Measurements from ENCODE around the gene CRISP1.
"Not testable (repeated sequence)": the region's sequence is repeated elsewhere in the genome, so short reads cannot be mapped to it uniquely, and the experiment has no call there.

CRISP1 gene, protein sequence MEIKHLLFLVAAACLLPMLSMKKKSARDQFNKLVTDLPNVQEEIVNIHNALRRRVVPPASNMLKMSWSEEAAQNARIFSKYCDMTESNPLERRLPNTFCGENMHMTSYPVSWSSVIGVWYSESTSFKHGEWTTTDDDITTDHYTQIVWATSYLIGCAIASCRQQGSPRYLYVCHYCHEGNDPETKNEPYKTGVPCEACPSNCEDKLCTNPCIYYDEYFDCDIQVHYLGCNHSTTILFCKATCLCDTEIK

DNA sequence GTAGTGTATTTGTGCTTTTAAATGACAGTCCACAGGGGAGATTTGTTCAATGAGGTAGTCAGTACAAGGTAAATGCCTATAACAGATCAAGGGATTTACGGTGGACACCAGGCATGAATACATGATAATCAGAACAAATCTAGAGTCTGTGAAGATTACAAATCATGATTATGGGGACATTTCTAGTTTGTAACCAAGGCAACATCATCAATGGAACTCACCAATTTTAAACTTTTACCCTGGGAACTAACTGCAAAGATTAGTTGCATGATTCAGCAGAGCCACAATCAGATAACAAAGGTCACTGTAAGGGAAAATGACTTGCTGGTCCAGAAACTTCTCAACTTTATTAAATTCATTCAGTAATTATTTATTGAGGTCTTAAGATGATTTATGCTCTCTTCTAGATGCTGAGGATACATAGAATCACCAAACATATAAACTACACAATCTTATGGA, at the start of gene CRISP1:
Gene CRISP1, minus strand, starts transcription at position 51 of the 459 bp plus-strand sequence. CDS start 9,135 bp downstream, outside the sequence.
- DNase-seq = no peak

DNA sequence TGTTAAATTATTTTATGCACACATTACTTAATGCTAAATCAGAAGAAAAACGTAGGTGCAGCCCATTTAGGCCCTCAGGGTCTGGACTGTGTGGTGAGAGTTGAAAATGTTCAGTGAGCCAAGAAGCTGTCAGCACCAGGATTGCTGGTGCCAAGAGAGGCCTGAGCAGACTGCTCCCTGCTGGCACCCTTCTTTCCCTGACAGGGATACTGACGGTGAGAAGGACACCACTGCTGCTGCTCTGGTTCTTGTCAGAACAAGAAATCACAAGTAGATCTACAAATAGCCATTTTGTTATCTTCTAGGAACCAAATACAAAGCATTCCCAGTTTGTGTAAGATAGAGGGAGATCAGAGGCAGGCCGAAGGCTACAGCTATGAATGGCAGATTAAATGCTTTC, 48.7 kb upstream of the CRISP1 start:
- peak; percentile 25 for DNase-seq

DNA sequence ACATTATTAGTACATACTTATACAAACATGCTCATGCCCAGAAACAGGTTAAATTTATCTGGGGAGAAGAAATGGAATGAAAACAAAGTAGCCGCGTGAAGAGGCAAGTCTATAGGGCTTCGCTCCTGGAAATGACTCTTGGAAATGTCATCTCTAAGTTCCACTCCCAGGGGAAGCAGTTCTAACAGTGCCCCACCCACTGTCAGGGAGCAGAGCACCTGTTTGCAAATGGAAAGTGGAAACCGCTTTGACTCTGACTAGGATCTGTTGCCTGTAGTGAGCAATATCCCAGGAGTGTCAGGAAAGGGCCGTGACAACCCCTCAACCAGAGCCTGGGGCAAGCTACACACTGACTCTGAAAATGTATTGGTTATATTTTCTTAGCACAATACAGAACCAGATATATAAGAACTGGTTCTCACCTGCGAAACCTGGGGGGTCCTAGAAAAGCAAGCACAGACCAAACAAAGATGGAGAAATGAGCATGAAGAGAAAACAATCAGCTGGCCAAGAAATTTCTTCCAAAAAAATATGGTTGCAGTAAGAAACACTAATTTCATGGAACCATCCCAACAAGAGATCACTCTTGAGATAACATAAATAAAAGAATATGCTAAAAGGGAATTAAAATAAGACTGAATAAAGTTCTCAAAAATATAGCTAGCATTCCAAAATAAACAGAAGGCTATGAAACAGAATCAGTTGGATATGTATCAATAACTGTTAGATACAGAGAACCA, 47.5 kb upstream of the CRISP1 start:
- no peak for DNase-seq

DNA sequence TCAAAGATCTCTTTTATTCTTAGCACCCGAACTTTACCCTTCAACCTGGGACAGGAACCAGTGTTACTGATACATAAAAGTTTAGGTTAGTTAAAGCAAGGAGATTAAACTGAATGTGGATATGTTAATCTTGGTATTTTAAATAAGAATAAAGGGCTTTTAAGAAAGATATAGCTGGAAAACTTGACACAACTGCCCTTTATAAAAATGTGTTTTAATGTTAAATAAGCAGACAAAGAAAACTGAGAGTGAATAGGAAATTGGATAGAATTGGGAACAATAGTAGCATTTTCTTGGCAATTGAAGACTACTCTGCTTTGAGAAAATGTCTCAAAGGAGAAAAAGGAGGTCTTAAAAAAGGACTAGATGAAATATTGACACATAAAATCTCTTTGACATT, 45.9 kb upstream of the CRISP1 start:
- no peak for DNase-seq

DNA sequence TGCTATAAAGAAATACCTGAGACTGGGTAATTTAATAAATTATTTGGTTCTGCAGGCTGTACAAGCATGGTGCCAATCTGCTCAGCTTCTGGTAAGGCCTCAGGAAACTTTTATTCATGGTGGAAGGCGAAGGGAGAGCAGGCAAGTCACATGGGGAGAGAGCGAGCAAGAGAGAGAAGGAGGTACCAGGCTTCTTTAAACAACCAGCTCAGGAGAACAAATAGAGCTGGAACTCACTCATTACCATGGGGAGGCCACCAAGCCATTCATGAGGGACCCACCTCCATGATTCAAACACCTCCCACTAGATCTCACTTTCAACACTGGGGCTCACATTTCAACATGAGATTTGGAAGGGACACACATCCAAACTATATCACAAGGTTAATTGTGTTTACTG, 44.9 kb upstream of the CRISP1 start:
- DNase-seq = no peak

DNA sequence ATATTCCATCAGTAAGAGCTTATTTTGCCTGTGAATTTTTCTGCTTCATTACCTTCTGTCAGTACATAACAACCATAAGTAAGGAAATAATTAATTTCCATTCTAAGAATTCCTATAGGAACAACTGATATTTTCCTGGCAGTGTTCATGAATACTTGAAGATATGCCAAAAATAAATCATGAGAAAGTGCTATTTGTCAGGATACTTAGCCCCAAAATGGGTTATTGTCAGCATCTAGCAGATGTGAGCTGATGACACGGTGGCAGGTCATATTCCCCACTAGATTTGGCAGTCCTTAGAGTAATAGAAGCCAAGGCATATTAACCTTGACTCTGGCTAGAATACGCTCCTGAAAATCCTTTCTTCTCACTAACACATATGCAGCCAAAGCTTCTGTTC, 43.2 kb upstream of the CRISP1 start:
- peak; percentile 74 for DNase-seq

DNA sequence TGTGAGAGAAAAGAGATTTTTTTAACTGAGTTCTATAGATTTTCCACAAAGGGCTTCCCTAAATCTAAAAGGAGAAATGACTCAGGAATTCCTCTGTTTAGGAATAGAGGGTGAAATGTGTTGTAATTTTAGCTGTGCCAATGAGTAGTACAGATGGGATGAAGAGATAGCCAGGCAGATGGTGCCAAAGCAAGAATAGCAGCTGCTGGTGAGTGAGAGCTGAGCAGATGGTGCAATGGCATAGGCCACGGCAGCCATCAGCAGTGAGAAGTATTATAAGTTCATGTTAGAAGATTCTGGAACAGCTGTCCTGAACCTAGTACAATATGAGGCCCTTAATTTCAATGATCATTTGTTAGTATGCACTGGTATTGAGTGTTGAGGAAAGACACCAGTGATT, 40.2 kb upstream of the CRISP1 start:
- peak; percentile 86 for DNase-seq

DNA sequence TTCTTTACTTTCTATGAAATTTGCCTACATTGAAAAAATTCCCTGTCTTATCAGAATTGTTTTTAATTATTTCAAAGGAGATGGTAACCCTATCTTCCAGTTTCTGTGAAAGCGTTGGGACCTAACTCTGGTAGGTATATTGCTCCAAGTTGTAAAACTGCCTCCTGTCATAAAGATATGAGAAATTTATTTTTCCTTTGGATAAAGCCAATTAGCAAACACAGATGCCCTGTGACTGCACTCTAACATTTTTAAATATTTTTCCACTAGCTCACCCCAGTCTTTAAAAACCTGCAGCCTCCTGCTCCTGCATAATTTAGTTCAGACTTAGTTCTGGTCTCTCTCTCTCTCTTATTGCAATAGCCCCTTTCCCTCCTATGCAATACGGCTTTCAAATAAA, 39.0 kb upstream of the CRISP1 start:
- no peak for DNase-seq

DNA sequence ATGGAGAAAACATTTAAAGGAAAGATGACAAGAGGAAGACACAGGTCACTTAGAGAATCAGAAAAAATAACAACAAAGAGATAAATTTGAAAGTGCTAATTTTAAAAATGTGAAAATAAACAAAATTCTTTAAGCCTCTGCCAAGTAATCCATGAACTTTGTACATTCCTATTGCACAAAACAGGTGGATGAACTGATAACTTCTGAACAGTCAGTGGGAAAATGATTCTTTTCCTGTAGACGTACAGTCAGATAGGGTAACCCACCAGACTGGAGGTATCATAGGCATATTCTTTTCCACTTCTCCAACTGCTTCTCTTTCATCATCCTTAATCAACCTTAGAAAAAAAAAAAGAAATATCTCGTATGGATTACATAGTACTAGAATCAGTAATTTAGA, 36.5 kb upstream of the CRISP1 start:
- DNase-seq = no peak

DNA sequence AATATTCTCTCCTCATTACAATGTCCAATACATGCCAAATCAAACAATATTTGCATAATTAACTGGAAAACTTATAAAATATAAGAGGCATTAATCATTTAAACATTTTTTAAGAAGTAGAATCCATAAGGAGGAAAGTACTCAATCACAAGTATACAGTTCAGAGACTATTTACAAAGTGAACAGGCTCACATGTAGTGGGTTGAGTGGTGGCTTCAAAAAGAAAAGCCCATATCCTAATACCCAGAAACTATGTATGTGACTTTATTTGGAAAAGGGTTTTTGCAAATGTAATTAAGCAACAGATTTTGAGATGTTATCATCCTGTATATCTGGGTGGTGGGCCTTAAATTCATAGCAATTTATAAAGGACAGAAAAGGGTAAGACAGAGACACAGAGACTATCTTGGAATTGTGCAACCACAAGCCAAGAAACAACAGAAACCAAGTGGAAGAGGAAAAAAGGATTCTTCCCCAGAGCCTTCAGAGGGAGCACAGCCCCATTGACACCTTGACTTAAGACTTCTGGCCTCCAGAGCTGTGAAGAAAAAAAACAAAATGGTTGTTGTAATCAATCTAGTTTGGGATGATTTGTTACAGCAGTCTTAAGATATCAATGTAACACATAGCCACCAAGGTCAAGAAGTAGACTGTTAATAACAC, 32.7 kb upstream of the CRISP1 start:
- no peak for DNase-seq

DNA sequence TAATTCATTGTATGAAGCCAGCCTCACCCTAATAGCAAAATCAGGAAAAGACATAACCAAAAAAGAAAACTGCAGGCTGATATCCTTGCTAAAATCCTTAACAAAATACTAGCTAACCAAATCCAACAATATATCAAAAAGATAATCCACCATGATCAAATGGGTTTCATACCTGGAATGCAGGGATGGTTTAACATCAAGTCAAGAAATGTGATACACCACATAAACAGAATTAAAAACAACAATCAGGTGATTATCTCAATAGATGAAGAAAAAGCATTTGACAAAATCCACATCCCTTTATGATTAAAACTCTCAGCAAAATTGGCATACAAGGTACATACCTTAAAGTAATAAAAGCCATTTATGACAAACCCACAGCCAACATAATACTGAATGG, 29.2 kb upstream of the CRISP1 start:
- not testable (repeated sequence) for DNase-seq

DNA sequence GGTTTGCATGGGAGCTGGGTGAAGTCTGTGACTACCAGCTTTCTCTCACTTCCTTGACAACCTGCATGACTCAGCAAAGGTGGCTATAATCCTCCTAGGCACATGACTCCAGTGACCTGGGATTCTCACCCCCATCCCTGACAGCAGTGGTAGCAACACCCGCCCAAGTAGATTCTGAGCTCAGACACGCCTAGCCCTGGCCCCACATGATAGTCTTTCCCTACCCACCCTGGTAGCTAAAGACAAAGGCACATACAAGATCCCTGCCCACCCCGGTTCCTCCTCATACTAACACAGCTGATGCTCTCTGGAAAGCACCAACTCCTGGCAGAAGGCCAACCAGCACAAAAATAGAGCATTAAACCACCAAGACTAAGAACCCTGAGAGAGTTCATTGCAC, 25.9 kb upstream of the CRISP1 start:
- DNase-seq = no peak

DNA sequence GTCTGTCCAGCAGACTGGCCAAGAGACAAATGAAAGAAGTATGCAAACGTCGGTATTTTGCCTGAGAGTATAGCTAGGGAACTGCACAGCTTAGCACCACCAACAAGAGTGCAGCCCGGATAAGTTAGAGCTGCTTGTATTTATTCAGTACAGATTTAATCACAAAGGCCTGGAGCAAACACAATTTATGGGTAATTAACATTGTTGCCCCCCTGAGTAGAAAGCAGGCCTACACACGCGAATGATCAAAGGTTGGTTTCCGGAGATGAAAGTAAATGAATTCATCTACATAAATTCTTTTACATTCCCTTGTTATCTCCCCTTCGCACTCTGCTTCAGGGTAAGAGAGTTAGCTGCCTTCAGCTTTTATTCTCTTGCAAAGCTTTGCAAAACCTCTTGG, 24.7 kb upstream of the CRISP1 start:
- no peak for DNase-seq

DNA sequence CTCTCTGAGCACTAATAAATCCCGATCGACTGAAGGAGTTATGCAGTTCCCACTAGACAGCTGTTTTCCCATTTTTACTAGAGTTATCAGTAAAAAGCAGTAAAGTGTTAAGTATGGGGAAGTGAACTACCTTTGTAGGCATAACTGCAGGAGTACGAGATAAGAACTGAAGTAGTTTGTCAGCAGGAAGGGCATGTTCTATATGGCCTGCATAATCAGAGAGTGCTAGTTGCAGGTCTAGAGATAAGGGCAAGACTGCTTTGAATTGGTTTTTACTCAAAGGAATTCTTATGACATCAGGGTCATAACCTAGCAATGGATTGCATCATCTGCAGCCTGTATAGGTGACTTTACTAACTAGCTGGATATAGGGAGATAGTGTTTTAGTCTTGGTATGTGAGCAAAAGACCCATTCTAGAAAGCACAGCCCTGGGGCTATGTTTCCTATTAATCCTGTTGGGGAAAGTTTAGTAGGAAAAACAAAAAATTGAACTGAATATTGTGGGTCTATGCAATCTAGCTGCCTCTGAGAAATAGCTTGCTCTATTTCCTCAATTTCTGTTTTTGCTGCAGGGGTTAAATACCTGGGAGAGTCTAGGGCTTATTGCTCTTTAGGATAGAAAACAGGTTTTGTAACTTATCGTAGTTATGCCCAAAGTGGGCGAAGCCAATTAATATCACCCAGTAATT, 22.6 kb upstream of the CRISP1 start:
- no peak for DNase-seq

DNA sequence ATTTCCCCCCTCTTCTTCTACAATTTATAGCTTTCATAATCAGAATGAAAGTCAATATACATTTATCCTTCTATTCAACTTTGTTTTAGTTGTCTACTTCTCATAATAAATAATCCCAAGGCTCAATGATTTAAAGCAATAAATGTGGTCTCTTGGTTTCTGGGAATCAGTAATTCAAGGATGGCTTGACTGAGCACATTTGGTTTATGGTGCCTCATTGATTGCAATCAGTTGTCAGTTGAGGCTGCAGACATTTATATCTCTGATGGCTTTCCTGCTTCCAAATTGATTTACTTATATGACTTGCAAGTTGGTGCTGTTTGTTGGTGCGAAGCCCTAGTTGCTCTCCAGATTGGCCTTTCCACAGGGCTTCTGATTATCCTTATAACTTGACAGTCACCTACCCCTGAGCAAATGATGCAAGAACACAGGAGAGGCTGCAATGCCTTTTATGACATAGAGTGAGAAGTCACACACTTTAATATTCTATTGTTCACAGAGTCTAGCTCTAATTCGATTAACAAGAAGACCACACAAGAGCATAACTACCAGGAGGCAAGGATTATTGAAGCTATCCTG, 2.7 kb upstream of the CRISP1 start:
- no peak for DNase-seq

DNA sequence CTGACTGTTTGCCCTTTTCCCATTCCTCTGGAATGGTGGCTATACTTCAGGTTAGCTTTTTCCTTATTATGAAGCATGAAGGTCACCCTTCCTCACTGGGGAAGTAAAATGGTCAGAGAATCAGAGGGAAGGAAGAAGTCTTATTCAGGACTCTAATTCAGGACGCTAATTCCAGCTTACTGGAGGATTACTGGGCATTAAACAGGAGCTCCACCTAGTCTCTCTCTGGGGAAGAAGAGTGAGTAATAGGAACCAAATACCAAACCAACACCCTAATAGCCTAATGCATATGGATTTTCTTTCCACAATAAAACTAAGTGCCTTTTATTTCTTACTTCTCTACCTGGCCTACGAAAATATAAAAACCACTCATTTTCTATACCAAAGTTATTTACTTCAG, 10.1 kb downstream of the CRISP1 start:
- DNase-seq = no peak

DNA sequence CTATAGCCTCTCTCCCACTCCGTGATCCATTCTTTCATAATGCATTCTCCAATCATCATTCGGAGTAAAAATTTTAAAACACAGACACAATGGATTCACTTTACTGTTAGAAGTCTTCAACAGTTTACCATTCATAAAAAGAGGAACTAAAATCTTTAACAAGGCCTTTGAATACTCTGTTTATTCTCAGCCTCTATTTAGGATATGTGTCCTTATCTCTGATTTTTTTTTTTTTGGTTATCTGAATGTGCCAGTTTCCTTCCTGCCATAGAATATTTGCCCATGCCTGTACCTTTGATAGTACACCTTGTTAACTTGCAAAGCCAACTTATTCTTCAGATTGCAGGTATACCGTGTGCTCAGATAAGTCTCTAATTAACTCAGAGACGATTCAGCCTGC, 11.1 kb downstream of the CRISP1 start:
- DNase-seq = no peak

DNA sequence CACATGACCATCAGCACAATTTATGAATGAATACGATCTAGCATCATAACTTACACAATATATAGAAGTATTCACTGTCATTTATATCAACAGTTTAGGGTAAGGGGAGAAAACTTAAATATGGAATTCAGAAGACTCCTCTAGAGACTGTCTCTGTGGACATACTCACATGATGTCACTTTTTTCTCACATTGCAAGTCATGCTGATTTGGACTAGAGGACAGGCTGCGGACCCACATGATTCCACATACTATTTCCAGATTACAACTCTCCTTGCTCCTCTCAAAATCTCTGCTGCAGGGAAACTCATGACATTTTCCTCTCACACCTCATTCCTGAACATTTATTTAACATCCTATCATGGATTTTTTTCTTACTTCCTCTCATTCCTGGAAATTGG, 13.4 kb downstream of the CRISP1 start:
- DNase-seq = no peak

DNA sequence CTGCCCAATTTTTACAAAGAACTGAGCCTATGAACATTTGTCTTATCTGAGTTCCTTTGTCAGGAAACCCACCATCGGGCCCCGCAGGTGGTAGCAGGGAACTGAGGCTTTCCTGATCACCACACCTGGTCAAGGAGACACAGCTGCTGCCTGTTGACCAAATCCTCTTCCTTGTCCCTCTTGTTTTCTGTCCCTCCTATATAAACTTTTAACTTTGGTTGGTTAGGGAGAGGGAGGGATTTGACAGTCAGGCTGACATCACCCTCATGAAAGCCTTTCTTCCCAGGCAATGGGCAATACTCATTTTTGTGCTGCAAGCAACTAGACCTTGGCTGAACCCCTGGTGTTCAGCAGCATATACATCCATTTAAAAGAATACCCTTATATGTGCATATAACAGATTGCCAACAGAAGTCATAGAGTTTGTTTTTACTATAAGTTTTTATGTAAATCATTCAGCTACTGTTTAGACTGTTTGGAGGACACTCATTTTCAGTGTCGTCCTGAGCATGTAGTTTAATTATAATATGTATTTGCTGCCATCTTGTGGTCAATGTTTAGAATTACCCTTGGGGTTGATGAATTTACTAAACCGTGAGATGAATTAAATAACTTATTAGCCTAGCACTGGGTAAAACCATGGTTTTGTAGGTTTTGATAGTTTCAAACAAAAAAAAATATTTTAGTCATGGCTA, 17.0 kb downstream of the CRISP1 start:
- DNase-seq = peak; percentile 55

DNA sequence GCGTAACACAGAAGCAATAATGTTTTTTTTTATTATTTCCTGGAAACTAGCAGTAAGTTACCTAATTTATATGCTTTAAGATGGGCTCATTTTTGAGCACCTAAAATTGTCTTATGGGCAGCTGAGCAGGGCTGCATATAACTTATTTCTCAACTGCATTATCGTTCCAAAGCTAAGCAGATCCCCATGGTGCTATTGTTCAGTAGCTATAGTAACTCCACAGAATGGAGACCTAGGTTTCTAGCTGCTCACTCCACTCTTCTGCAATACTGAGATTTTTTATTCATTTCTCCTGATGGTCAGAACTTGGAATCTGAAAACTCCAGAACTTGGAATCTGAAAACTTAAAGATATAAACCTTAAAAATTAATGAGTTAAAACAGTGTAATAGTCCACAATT, 18.7 kb downstream of the CRISP1 start:
- no peak for DNase-seq

DNA sequence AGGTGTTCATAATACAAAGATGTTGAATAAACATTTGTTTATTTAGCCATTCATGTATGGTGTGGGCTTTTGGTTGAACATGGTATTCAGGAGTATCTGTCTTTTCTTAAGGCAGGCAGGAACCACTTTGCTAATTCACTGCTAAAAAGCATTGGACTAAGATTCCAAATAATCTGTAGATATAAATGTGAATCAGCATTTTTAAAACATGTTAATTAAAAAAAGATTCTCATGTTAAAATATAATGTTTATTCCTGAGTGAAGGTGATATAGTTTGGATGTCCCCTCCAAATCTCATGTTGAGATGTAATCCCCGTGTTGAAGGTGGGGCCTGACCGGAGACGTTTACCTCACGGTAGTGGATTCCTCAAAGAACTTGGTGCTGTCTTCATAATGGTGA, 19.3 kb downstream of the CRISP1 start:
- no peak for DNase-seq

DNA sequence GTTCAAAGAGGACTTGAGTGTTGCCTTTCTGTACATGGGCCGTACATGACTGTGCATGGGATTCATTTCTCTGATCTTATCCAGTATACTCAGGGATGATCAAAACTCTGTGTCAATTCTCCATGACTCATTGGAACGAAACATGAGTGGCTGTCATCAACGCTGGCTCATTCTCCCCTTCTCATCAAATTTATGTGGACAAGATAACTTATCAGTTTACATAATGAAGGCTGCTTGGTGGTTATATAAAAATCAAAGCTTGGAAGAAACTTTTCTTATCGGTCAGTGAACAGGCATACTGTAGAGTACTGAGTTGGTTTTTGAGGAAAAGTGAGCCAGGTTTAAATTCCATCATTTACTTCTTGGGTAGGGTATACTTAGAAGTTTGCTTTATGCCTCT, 24.9 kb downstream of the CRISP1 start:
- no peak for DNase-seq

DNA sequence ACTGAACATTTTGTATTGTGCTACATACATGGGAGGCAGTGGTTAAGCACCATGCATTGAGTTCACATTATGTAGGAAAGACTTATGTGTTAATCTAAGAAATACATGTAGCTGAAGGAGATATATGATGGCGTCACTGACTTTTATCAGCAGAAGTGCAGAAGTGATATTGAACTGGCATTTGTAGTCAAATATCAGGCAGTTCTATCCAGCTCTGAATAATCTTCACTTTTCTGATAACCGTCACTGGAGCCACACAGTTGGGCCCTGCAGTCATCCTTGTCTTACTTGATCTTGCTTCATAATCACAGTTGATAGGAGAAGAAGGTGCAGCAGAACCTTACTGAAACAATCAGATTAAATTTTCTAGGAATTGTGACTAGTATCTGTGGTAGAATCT, 26.4 kb downstream of the CRISP1 start:
- DNase-seq = no peak
